ENCODE measurements around the gene FILIP1. TPM values are rescaled to one million over a fixed set of nuclear protein-coding genes. Genes with fewer than 3 reads are reported as not detected.

Gene FILIP1
- total RNA-seq, 1 experiment from 2014 or later: 2.9 TPM

DNA sequence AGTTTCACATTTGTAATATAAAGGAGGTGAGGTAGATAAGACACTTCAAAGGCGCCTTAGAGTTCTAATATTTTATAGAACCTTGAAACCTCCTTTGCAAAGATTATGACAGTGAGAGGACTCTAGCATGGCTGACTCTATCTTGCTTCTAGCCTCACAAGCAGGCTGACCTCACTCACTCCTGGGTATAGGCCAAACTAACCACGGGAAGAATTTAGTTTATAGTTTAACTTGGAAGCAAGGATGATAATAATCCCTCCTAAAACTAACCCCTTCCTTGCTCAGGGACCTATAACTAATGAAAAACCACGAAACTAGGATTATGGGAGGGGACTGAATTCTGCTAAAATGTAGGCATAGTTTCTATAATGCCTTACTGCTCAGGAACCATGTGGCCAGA lies 84.3 kb downstream of the FILIP1 start (continued):
- TF ChIP-seq ARID4B (CRISPR knock-in tag; IDR thresholded peaks at IDR 0.05; ENCODE audit: borderline replicate concordance): no peak

GRCh38 chr6:75403563-75404080 lies 90.0 kb downstream of the FILIP1 start:
- no peaks in the 10 kb centered on the region for H3K36me3 Mint-ChIP-seq
- H3K27ac Mint-ChIP-seq: no peak overlapping the region
- POLR2A ChIA-PET: no interaction called here
- no peaks in the 10 kb centered on the region; the same call in 1 of the 2 replicates for H3K27me3 Mint-ChIP-seq (ENCODE audit: low read depth)
- H3K4me3 Mint-ChIP-seq: no peak overlapping the region
- CTCF ChIA-PET: no interaction called here
- peaks cover 6% of the 10 kb centered on the region; the same call in 1 of the 2 replicates for H3K9me3 Mint-ChIP-seq
- DNase-seq (ENCODE audit: low spot score) (no peak), ATAC-seq (no peak)
- H3K4me1 Mint-ChIP-seq: no peaks in the 10 kb centered on the region
- TF ChIP-seq E2F1 (CRISPR knock-in tag; IDR thresholded peaks at IDR 0.05) (no peak), MLX (CRISPR knock-in tag; IDR thresholded peaks at IDR 0.05) (no peak), FOXP4 (CRISPR knock-in tag; IDR thresholded peaks at IDR 0.05) (no peak), CREB1 (CRISPR knock-in tag; IDR thresholded peaks at IDR 0.05) (no peak), EMX1 (CRISPR knock-in tag; IDR thresholded peaks at IDR 0.05) (no peak), ZBTB21 (CRISPR knock-in tag; IDR thresholded peaks at IDR 0.05; ENCODE audit: borderline replicate concordance) (no peak), CTCF (IDR thresholded peaks at IDR 0.05) (no peak), CBFB (CRISPR knock-in tag; IDR thresholded peaks at IDR 0.05; ENCODE audit: low read depth) (no peak)
- TF ChIP-seq, protein P1, sequence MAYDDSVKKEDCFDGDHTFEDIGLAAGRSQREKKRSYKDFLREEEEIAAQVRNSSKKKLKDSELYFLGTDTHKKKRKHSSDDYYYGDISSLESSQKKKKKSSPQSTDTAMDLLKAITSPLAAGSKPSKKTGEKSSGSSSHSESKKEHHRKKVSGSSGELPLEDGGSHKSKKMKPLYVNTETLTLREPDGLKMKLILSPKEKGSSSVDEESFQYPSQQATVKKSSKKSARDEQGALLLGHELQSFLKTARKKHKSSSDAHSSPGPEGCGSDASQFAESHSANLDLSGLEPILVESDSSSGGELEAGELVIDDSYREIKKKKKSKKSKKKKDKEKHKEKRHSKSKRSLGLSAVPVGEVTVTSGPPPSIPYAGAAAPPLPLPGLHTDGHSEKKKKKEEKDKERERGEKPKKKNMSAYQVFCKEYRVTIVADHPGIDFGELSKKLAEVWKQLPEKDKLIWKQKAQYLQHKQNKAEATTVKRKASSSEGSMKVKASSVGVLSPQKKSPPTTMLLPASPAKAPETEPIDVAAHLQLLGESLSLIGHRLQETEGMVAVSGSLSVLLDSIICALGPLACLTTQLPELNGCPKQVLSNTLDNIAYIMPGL (CRISPR knock-in tag; IDR thresholded peaks at IDR 0.05): no peak
- TF ChIP-seq, protein P2, sequence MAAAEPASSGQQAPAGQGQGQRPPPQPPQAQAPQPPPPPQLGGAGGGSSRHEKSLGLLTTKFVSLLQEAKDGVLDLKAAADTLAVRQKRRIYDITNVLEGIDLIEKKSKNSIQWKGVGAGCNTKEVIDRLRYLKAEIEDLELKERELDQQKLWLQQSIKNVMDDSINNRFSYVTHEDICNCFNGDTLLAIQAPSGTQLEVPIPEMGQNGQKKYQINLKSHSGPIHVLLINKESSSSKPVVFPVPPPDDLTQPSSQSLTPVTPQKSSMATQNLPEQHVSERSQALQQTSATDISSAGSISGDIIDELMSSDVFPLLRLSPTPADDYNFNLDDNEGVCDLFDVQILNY (CRISPR knock-in tag; IDR thresholded peaks at IDR 0.05): no peak
